ENCODE data around the gene ALG6.

ALG6 gene

GRCh38 chr1:63448731-63449246, 81.4 kb downstream of the ALG6 start:
- FAIRE-seq (no peak), DNase-seq (ENCODE audit: insufficient read length, low spot score) (no peak)

GRCh38 chr1:63450416-63450815, 83.0 kb downstream of the ALG6 start:
- DNase-seq (ENCODE audit: insufficient read length, low spot score) (no peak), FAIRE-seq (peak; percentile 38)
- no peak for TF ChIP-seq CTCF (IDR thresholded peaks at IDR 0.05; ENCODE audit: insufficient read depth, missing control alignments)

More at GRCh38 chr1:63448731-63449246, 81.4 kb downstream of the ALG6 start:
- TF ChIP-seq CTCF (IDR thresholded peaks at IDR 0.05; ENCODE audit: insufficient read depth, missing control alignments), result no peak

GRCh38 chr1:63453232-63453631, 85.8 kb downstream of the ALG6 start:
- FAIRE-seq, result no peak
- TF ChIP-seq CTCF (IDR thresholded peaks at IDR 0.05; ENCODE audit: insufficient read depth, missing control alignments), result no peak

GRCh38 chr1:63454269-63454668, 86.8 kb downstream of the ALG6 start:
- FAIRE-seq (no peak), DNase-seq (ENCODE audit: insufficient read length, low spot score) (no peak)
- TF ChIP-seq CTCF (IDR thresholded peaks at IDR 0.05; ENCODE audit: insufficient read depth, missing control alignments), result peak; percentile 18

More at GRCh38 chr1:63453232-63453631, 85.8 kb downstream of the ALG6 start:
- DNase-seq (ENCODE audit: insufficient read length, low spot score), result no peak

- no peak for FAIRE-seq
- DNase-seq (ENCODE audit: insufficient read length, low spot score), result no peak
- no peak for TF ChIP-seq CTCF (IDR thresholded peaks at IDR 0.05; ENCODE audit: insufficient read depth, missing control alignments)
These were observed 91.3 kb downstream of the ALG6 start for GRCh38 chr1:63458750-63459149.

GRCh38 chr1:63461661-63462230, 94.3 kb downstream of the ALG6 start:
- FAIRE-seq, result no peak

More at GRCh38 chr1:63461661-63462230, 94.3 kb downstream of the ALG6 start:
- no peak for TF ChIP-seq CTCF (IDR thresholded peaks at IDR 0.05; ENCODE audit: insufficient read depth, missing control alignments)
- DNase-seq (ENCODE audit: insufficient read length, low spot score), result no peak

All from D721Med (cell line).